Heart right ventricle (tissue), 16 donors: Measurements from ENCODE around the gene LETM1. TPM values are rescaled to one million over a fixed set of nuclear protein-coding genes. Genes with fewer than 3 reads are reported as not detected.

Experiments used
- ATAC-seq, 8 donors: fragments of 200-7000 bp; cut with Tn5 transposase; one replicate each; pipeline ENCODE4 v1.9.1; 2020; ENCODE audit warnings: mild to moderate bottlenecking in 8 of 8, moderate library complexity in 8 of 8, moderate number of reproducible peaks in 1 of 8
- DNase-seq, 2 donors: peaks; one replicate each; pipeline ENCODE4 v3.0.0-alpha.2; 2020
- H3K27ac ChIP-seq, 10 donors: fragments of 200-600 bp; sonication (generic) in 2 of 10; one replicate each; pipeline versions ENCODE4 v1.5.0 to v1.8.0; 2020 to 2022; ENCODE audit warnings: mild to moderate bottlenecking in 3 of 10
- H3K27me3 ChIP-seq, 7 donors: fragments of 200-600 bp; one replicate each; pipeline ENCODE4 v1.8.0; 2021 to 2022; ENCODE audit warnings: mild to moderate bottlenecking in 2 of 7
- H3K36me3 ChIP-seq, 9 donors: fragments of 200-600 bp; sonication (generic) in 1 of 9; one replicate each; pipeline versions ENCODE4 v1.5.0 to v1.8.0; 2020 to 2022; ENCODE audit warnings: mild to moderate bottlenecking in 2 of 9
- H3K4me1 ChIP-seq, 9 donors: fragments of 200-600 bp; sonication (generic) in 1 of 9; one replicate each; pipeline versions ENCODE4 v1.5.0 to v1.8.0; 2020 to 2022; ENCODE audit warnings: mild to moderate bottlenecking in 4 of 9
- H3K4me3 ChIP-seq, 10 donors: fragments of 200-600 bp; sonication (generic) in 2 of 10; one replicate each; pipeline versions ENCODE4 v1.5.0 to v1.8.0; 2020 to 2022; ENCODE audit warnings: mild to moderate bottlenecking in 7 of 10, moderate library complexity in 2 of 10
- H3K9me3 ChIP-seq, 11 donors: fragments of 200-600 bp in 10 of 11; sonication (generic) in 2 of 11; one replicate each; pipeline versions ENCODE4 v1.5.0 to v1.8.0; 2013 to 2022; ENCODE audit warnings: mild to moderate bottlenecking in 2 of 11, control low read depth in 1 of 11, moderate library complexity in 1 of 11
- CTCF ChIP-seq, 9 donors: fragments of 200-600 bp; sonication (generic) in 2 of 9; IDR thresholded peaks; one replicate each; pipeline versions ENCODE4 v1.5.0 to v1.8.0; 2021 to 2022; ENCODE audit warnings: antibody characterized with exemption in 9 of 9, mild to moderate bottlenecking in 5 of 9, moderate library complexity in 1 of 9
- WGBS, 2 donors: extraction: QIAGEN DNeasy Blood & Tissue Kit; methylation state at CpG; one replicate each; pipeline ENCODE4 v1.1.7; 2013; ENCODE audit warnings: inconsistent platforms in 1 of 2; 5-methylcytosine and 5-hydroxymethylcytosine counted together
- intact Hi-C, 10 donors: fragments of 100-400 bp; cut with DNase I; formaldehyde crosslinking; loops; one replicate each; pipeline versions ENCODE4 v1.11.1 to v1.14.2; 2022
- polyA plus RNA-seq, 2 donors: library from polyadenylated mRNA; stranded (reverse); fragments of 200-250 nt; gene quantifications; one replicate each; pipeline ENCODE4 v1.2.3, GENCODE V29; 2013
- total RNA-seq, 10 donors: library from RNA; stranded (reverse); fragmentation: NEBNext Ultra II Directional in 3 of 10; extraction: Animal tissue kit (Norgen Biotek cat#: 25700) in 3 of 10; gene quantifications; one replicate each; pipeline versions ENCODE4 v1.2.1 to v1.2.4, GENCODE V29; 2021 to 2023
- donor health status: Arrhythmogenic right ventricular cardiomyopathy.
- donor health status: ischemic (EF 13 %, LVEDD 7.1; RV severe dilation, severe dysfunction).
- donor health status: healthy with polysubstance abuse.
- donor health status: DM: no; HTN: yes; CAD: no.
- donor health status: DM: no; HTN: no; CAD: no.
- donor health status: ischemic (EF 25% LVEDD 6.9; RV normal size, moderate dysfunction).
- donor health status: ischemic (EF 25% LVEDD 5.7; RV mildly dilated, moderate dysfunction).
- donor health status: healthy.
- donor health status: DM: yes; HTN: yes; CAD: no.
- donor health status: Ischemic cardiomyopathy.
- donor health status: ischemic (EF 35%, LVEDD 5.7; RV mildly dilated, moderate dysfunction).
- donor health status: nonischemic (EF 11% LVEDD 7.7; RV severe dilation, severe dysfunction).
- donor health status: DM: yes; HTN: yes; CAD: no.
- donor health status: PGD.
- donor health status: ischemic (EF 29% LVEDD 5.4; RV normal size, mild dysfunction).
- donor health status: nonischemic (EF 23%, LVEDD 6.1; RV moderate dilation, normal function).

Gene LETM1
- total and polyA plus RNA-seq, 12 donors: 23.4 to 53.1 (median 41.2) TPM

- no peak for TF ChIP-seq CTCF (IDR thresholded peaks at IDR 0.05)
- H3K27ac ChIP-seq: no peak overlapping the region
- H3K9me3 ChIP-seq: no peaks in the 10 kb centered on the region
- no peaks in the 10 kb centered on the region for H3K27me3 ChIP-seq
- peaks cover 0 to 29% (median 4%) of the 10 kb centered on the region in 9 donors for H3K36me3 ChIP-seq
- intact Hi-C loops: loop anchor here in 5 of 10 donors (1.0 to 5.0 kb wide), 5 partner anchors 42 to 62 kb away; no protein-coding TSS in a partner anchor
- H3K4me3 ChIP-seq: no peak overlapping the region
- no peak for ATAC-seq
- no peaks in the 10 kb centered on the region for H3K4me1 ChIP-seq
- 78 to 81% methylated on average over 11 of the region's 11 CpGs for WGBS, 2 donors
- DNase-seq: no peak
Observed at GRCh38 chr4:1808851-1809753, 46.9 kb downstream of the LETM1 start.

- WGBS, 2 donors: 89 to 92% methylated on average over 6 of the region's 6 CpGs
- intact Hi-C loops: loop anchor here in 4 of 10 donors (2.0 to 5.0 kb wide), 4 partner anchors 41 to 61 kb away; no protein-coding TSS in a partner anchor
- no peak for ATAC-seq
- H3K4me3 ChIP-seq: no peak overlapping the region
- H3K4me1 ChIP-seq: no peaks in the 10 kb centered on the region
- no peak overlapping the region for H3K27ac ChIP-seq
- no peak for TF ChIP-seq CTCF (IDR thresholded peaks at IDR 0.05)
- H3K9me3 ChIP-seq: no peaks in the 10 kb centered on the region
- H3K36me3 ChIP-seq: peaks cover 0 to 22% (median 4%) of the 10 kb centered on the region in 9 donors
- DNase-seq: no peak
- no peaks in the 10 kb centered on the region for H3K27me3 ChIP-seq
Observed at GRCh38 chr4:1808396-1808795, 47.6 kb downstream of the LETM1 start.

- no peak for ATAC-seq
- Histone ChIP-seq H3K9me3 (no peaks in the 10 kb centered on the region), H3K27me3 (no peaks in the 10 kb centered on the region), H3K4me3 (no peak overlapping the region), H3K27ac (no peak overlapping the region), H3K4me1 (no peaks in the 10 kb centered on the region), H3K36me3 (peaks cover 0 to 11% (median 0%) of the 10 kb centered on the region in 9 donors)
- intact Hi-C loops: loop anchor here in 3 of 10 donors (5.0 kb wide), 3 partner anchors 40 to 60 kb away; no protein-coding TSS in a partner anchor
- WGBS, 2 donors: 83 to 87% methylated on average over 16 of the region's 16 CpGs
- TF ChIP-seq CTCF (IDR thresholded peaks at IDR 0.05): no peak
- DNase-seq: no peak
Observed at GRCh38 chr4:1807332-1807777, 48.6 kb downstream of the LETM1 start.

- Histone ChIP-seq H3K27ac (no peak overlapping the region), H3K4me3 (no peak overlapping the region), H3K27me3 (no peaks in the 10 kb centered on the region), H3K36me3 (peaks cover 0 to 8% (median 0%) of the 10 kb centered on the region in 9 donors), H3K9me3 (no peaks in the 10 kb centered on the region), H3K4me1 (no peaks in the 10 kb centered on the region)
- DNase-seq: peak in 1 of 2 donors; percentile 11
- TF ChIP-seq CTCF (IDR thresholded peaks at IDR 0.05): no peak
- 90% methylated on average over 40 to 41 of the region's 41 CpGs for WGBS, 2 donors
- ATAC-seq: no peak
- intact Hi-C loops: loop anchor here in 3 of 10 donors (5.0 kb wide), 3 partner anchors 39 to 59 kb away; no protein-coding TSS in a partner anchor
Observed at GRCh38 chr4:1806596-1807331, 49.2 kb downstream of the LETM1 start.
